Peyer's patch (tissue), 4 donors: ENCODE data around the gene TAMALIN. TPM values are rescaled to one million over a fixed set of nuclear protein-coding genes. Genes with fewer than 3 reads are reported as not detected.

Experiments
- DNase-seq, 3 donors: peaks; one replicate each; pipeline ENCODE4 v3.0.0-alpha.2; 2017 to 2019
- H3K27ac ChIP-seq, 4 donors: fragments of 200-600 bp; sonication (generic); one replicate each; pipeline ENCODE4 v1.5.1; 2016 to 2019
- H3K27me3 ChIP-seq, 2 donors: fragments of 200-600 bp; sonication (generic); one replicate each; pipeline ENCODE4 v1.5.1; 2019
- H3K36me3 ChIP-seq, 3 donors: fragments of 200-600 bp; sonication (generic); one replicate each; pipeline ENCODE4 v1.5.1; 2016 to 2019
- H3K4me1 ChIP-seq, 4 donors: fragments of 200-600 bp; sonication (generic); one replicate each; pipeline ENCODE4 v1.5.1; 2016 to 2019
- H3K4me3 ChIP-seq, 4 donors: fragments of 200-600 bp; sonication (generic); 1 replicate in 3 of 4; 2 replicates in 1 of 4; pipeline ENCODE4 v1.5.1; 2016 to 2019; ENCODE audit warnings: mild to moderate bottlenecking in 1 of 4
- H3K9me3 ChIP-seq, 4 donors: fragments of 200-600 bp; sonication (generic); one replicate each; pipeline ENCODE4 v1.5.1; 2016 to 2019; ENCODE audit warnings: mild to moderate bottlenecking in 1 of 4
- POLR2A ChIP-seq, 2 donors: fragments of 450-650 bp; IDR thresholded peaks; one replicate each; pipeline ENCODE4 v1.5.1; 2017; ENCODE audit warnings: antibody characterized with exemption in 2 of 2, mild to moderate bottlenecking in 2 of 2, moderate library complexity in 2 of 2
- total RNA-seq, 4 donors: library from RNA; depleted of rRNA; stranded (reverse); fragments of >200 nt; gene quantifications; one replicate each; pipeline ENCODE4 v1.1.0, GENCODE V29; 2016
- TF ChIP-seq, protein P1 (sequence below), 6 experiments: fragments of 450-650 bp in 4 of 6; fragments of 200-600 bp in 2 of 6; sonication (generic) in 1 of 6; IDR thresholded peaks; one replicate each; pipeline ENCODE4 v1.5.1; 2017 to 2019; ENCODE audit warnings: antibody characterized with exemption in 6 of 6, mild to moderate bottlenecking in 3 of 6, moderate library complexity in 1 of 6

The TAMALIN gene
- total RNA-seq, 4 donors from 2014 or later: 1.2 to 112 (median 16.2) TPM

DNA sequence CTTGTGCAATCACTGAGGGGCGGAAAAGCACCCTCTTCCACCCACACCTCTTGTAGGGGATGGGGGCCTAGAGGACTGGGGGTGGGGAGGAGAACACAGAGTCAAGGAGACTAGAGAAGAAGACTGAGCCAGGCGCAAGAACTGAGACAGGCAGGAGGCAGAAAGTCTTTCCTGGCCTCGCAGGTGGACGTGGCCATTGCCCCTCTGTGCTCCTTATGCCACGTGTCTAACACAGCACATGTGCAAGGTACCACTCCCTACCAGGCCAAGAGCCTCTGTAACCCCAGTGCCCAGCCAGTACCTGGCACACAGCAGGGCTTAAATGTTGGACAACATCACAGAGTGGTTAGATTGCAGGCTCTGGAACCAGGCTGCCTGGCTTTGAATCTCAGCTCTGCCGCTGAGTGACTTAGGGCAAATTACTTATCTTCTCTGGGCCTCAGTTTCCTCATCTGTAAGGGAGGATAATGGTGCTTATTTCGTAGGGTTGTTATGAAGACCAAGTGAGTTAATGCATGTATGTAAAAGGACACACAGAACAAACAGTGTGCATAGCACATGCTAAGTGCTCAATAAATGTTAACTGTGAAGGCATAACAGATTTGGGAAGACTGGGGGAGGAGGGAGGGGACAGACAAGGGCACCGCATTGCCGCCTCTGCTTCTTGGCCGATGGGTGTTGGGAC is 1.4 kb upstream of the TAMALIN start:
- TF ChIP-seq POLR2A (IDR thresholded peaks at IDR 0.05): no peak
- TF ChIP-seq, protein P1, sequence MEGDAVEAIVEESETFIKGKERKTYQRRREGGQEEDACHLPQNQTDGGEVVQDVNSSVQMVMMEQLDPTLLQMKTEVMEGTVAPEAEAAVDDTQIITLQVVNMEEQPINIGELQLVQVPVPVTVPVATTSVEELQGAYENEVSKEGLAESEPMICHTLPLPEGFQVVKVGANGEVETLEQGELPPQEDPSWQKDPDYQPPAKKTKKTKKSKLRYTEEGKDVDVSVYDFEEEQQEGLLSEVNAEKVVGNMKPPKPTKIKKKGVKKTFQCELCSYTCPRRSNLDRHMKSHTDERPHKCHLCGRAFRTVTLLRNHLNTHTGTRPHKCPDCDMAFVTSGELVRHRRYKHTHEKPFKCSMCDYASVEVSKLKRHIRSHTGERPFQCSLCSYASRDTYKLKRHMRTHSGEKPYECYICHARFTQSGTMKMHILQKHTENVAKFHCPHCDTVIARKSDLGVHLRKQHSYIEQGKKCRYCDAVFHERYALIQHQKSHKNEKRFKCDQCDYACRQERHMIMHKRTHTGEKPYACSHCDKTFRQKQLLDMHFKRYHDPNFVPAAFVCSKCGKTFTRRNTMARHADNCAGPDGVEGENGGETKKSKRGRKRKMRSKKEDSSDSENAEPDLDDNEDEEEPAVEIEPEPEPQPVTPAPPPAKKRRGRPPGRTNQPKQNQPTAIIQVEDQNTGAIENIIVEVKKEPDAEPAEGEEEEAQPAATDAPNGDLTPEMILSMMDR (IDR thresholded peaks at IDR 0.05): no peak
- no peak for DNase-seq
- H3K27me3 ChIP-seq: peaks cover 0 to 10% of the 10 kb centered on the region in 2 donors
- H3K36me3 ChIP-seq: no peaks in the 10 kb centered on the region
- no peak overlapping the region for H3K4me3 ChIP-seq
- peak overlapping the region in 1 of 4 donors; percentile 93 for H3K27ac ChIP-seq
- H3K4me1 ChIP-seq: peaks cover 0 to 23% (median 11%) of the 10 kb centered on the region in 4 donors
- no peaks in the 10 kb centered on the region for H3K9me3 ChIP-seq

DNA sequence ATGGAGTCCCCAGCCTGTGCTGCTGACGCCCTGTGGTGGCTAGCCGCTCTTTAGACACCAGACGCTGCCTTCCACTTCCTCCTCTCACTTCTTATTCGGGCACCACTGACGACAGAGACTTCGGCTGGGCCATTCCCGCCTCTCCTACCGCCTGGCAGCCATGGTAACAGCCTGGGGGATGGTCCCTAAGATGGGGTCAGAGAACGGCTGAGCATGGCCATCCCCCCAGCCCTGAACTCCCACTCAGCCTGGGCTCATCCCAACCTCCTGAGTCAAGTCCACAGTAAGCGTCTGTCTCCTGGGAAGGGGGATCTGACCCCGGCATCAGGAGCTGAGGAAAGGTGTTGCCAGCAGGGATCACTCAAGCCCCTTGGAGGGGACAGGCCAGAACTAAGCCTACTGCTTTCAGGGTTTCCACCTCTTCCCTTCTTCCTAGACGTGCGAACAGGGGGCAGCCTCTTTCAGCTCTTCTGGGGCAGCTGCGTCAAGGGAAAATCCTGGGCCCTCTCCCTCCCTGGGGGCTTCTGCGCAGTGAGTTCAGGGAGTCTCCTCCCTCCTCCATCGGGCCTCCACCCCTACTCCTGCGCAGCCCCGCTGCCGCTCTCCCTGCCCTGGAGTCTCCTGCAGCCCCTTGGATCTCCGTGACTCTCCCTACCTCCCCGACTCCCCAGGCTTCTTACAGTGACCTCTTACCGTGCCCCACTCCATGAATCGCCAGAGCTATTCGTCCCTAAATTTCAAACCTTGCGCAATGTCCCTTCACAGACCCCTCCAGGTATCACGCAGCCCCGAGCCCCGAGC is 643 bp upstream of the TAMALIN start:
- no peaks in the 10 kb centered on the region for H3K9me3 ChIP-seq
- H3K27ac ChIP-seq: peak overlapping the region; percentile 79 to 93 (median 87)
- H3K36me3 ChIP-seq: no peaks in the 10 kb centered on the region
- H3K27me3 ChIP-seq: peaks cover 0 to 10% of the 10 kb centered on the region in 2 donors
- TF ChIP-seq, protein P1 (IDR thresholded peaks at IDR 0.05): no peak
- no peak for TF ChIP-seq POLR2A (IDR thresholded peaks at IDR 0.05)
- H3K4me3 ChIP-seq: peak overlapping the region; percentile 58 to 81 (median 68)
- H3K4me1 ChIP-seq: peaks cover 0 to 29% (median 12%) of the 10 kb centered on the region in 4 donors
- DNase-seq: peak in 2 of 3 donors; percentile 79 to 92

DNA sequence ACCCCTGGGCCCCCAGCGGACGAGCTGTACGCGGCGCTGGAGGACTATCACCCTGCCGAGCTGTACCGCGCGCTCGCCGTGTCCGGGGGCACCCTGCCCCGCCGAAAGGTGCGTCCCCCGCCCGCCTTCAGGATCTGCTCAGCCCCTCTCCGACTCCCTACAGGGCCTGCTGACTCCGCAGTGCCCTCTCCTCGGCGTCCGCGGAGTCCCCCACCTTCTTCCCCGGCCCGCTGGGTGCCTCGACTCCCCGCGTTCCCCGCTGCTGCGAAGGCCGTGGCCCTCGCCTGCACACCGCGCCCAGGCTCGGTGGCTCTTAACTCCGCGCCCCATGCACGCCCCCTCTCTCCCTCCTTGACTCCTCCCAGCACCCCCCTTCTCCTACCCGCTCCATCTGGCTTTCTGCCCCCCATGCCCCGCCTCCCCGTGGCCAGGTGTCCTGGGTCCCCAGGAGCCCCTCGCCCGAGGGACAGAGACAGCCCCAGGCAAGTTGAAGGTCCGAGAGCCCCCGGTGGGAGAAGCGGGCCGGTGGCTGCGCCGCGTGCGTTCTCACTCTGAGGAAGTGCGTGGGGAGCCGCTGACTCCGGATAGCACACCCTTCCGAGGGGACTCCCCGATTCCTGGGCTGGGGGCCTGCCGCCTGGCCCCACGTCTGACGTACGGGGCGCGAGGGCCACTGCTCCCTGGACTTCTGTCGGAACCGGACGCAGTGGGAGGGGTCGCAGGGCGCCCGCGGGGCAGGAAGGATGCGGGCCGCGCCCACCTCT is 594 bp downstream of the TAMALIN start:
- Histone ChIP-seq H3K4me1 (peaks cover 0 to 33% (median 12%) of the 10 kb centered on the region in 4 donors), H3K9me3 (no peaks in the 10 kb centered on the region), H3K4me3 (peak overlapping the region; percentile 58 to 81 (median 68)), H3K36me3 (no peaks in the 10 kb centered on the region), H3K27ac (peak overlapping the region; percentile 79 to 93 (median 87)), H3K27me3 (peaks cover 0 to 10% of the 10 kb centered on the region in 2 donors)
- TF ChIP-seq, protein P1 (IDR thresholded peaks at IDR 0.05): no peak
- no peak for TF ChIP-seq POLR2A (IDR thresholded peaks at IDR 0.05)
- peak in 2 of 3 donors; percentile 71 to 83 for DNase-seq

DNA sequence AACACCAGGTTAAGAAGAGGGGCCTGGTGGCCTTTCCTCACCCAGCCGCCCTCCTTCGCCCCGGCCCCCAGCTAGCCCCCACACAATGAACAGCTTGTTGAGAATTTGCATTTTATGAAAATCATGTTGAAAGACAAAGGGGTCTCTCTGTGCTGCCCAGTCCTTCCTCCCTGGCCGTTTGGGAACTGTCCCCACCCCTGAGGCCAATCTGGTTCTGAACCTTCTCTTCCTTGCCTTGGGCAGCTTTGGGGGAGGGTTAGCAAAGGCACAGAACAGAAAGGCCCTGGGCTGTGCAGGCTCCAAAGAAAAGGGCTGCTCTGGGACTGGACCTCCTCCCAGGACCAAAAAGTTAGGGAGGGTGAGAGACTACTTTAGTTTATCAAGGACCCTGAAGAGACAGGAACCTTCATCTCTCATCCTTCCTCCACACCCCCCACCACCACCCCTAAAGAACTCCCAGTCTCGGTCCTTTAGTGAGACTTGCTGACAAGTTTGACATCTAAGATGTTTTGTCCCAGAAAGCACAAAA is 1.3 kb downstream of the TAMALIN start:
- TF ChIP-seq POLR2A (IDR thresholded peaks at IDR 0.05): no peak
- H3K27ac ChIP-seq: peak overlapping the region; percentile 79 to 93 (median 87)
- H3K36me3 ChIP-seq: no peaks in the 10 kb centered on the region
- H3K9me3 ChIP-seq: no peaks in the 10 kb centered on the region
- DNase-seq: no peak
- H3K4me3 ChIP-seq: peak overlapping the region; percentile 58 to 81 (median 68)
- H3K4me1 ChIP-seq: peaks cover 0 to 33% (median 12%) of the 10 kb centered on the region in 4 donors
- peaks cover 0 to 10% of the 10 kb centered on the region in 2 donors for H3K27me3 ChIP-seq

DNA sequence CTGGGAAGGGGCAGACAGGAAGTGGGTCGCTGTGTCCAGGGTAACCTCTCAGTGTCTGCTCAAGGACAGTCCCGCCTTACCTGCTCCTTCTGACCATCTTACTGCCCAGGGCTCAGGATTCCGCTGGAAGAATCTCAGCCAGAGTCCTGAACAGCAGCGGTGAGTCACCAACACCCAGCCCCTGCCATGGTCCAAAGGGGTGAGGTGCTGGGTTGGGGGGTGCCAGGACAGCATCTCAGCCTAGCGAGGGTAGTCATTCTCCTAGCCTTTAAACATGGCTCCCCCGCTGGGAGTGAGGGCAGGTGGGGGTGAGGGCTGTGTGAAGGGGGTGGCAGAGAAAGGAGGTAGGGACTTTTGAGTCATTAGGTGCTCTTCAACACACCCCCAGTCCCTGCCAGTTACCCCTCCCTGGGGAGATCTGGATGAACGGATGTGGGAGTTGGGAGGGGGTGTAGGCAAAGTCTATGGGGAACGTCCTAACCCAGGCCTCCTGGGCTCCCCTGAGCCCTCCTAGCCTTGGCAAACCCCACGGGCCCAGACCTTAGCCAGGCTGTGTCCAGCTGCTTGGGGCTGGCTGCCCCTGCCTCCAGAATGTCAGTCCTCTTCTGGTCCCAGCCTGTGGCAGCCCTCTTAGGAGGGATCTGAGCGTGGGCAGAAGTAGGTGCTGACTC is 2.5 kb downstream of the TAMALIN start:
- no peak for TF ChIP-seq POLR2A (IDR thresholded peaks at IDR 0.05)
- TF ChIP-seq, protein P1 (IDR thresholded peaks at IDR 0.05): no peak
- Histone ChIP-seq H3K9me3 (no peaks in the 10 kb centered on the region), H3K4me1 (peaks cover 0 to 31% (median 12%) of the 10 kb centered on the region in 4 donors), H3K27ac (peak overlapping the region; percentile 46 to 93 (median 82)), H3K4me3 (peak overlapping the region in 1 of 4 donors; percentile 21), H3K27me3 (peaks cover 0 to 10% of the 10 kb centered on the region in 2 donors), H3K36me3 (peaks cover 0 to 9% (median 0%) of the 10 kb centered on the region in 3 donors)
- DNase-seq: no peak
